SK-N-SH (cell line): ENCODE data around the gene SLC13A3.

Source experiments
- CTCF ChIP-seq: fragments of 200-600 bp; sonication (generic); IDR thresholded peaks from 2 replicates; pipeline ENCODE4 v1.6.1; 2017; ENCODE audit warnings: antibody characterized with exemption, mild to moderate bottlenecking, moderate library complexity
- EZH2phosphoT487 ChIP-seq: fragments of 200-600 bp; sonication (generic); IDR thresholded peaks from 2 replicates; pipeline ENCODE4 v1.6.1; 2017; ENCODE audit warnings: low read depth, mixed run types, mild to moderate bottlenecking, antibody characterized with exemption, moderate library complexity, borderline replicate concordance
- IRF3 ChIP-seq: fragments of 150-350 bp; IDR thresholded peaks from 2 replicates; pipeline ENCODE4 v1.6.1; 2016; ENCODE audit warnings: mild to moderate bottlenecking, low read depth, low read length
- MXI1 ChIP-seq: IDR thresholded peaks from 2 replicates; pipeline ENCODE4 v1.6.1; 2012; ENCODE audit warnings: mild to moderate bottlenecking, low read depth, low read length, improper control_type of control experiment
- POLR2AphosphoS5 ChIP-seq: IDR thresholded peaks from 2 replicates; pipeline ENCODE4 v1.6.1; 2012; ENCODE audit warnings: low read depth, low read length
- RCOR1 ChIP-seq: fragments of 150-350 bp; IDR thresholded peaks from 2 replicates; pipeline ENCODE4 v1.6.1; 2017; ENCODE audit warnings: antibody characterized with exemption, low read length
- REST ChIP-seq: IDR thresholded peaks from 2 replicates; pipeline ENCODE4 v1.6.1; 2012; ENCODE audit warnings: mild to moderate bottlenecking, low read depth, low read length, moderate library complexity
- TAF1 ChIP-seq: IDR thresholded peaks from 2 replicates; pipeline ENCODE4 v1.6.1; 2012; ENCODE audit warnings: low read depth, mild to moderate bottlenecking, low read length, moderate library complexity, borderline replicate concordance

- TF ChIP-seq CTCF = no peak
- no peak for TF ChIP-seq IRF3
- TF ChIP-seq POLR2AphosphoS5 = no peak
- TF ChIP-seq MXI1 = no peak
- TF ChIP-seq RCOR1 = no peak
- no peak for TF ChIP-seq REST
- no peak for TF ChIP-seq EZH2phosphoT487
- no peak for TF ChIP-seq TAF1
These were observed 7.1 kb downstream of the SLC13A3 start for GRCh38 chr20:46644160-46644559.
